ENCODE measurements around the gene PLXNA4.

Gene PLXNA4

DNA sequence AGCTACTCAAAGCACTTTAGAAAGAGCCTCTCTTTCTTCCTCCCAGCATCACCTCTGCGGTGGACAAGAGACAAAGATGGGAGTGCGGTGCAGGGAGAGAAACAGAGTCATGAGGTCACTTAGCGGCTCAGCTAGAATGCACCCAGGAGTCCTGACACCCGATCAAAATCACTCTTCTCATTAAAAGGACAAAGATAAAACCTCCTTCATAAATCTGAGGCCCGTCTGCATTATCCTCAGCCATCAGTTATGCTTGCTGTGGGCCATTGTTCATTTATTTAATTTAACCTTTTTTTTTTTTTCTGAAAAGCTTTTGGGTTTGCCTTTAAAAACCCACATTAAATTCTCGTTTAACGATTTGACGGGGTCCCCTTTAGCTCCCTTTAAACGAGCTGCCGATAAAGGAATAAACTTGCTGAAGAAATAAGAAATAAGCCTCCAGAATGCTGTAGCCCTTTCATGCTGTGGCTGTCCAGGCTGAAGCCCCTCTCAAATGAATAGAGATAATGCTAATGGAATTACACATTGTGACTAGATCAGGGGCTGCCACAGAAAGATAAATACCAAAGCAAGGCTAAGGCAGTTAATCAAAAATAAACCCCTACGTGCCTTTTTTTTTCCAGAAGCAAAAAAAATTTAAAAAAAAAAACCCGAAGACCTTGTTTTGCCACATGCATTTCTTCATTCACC is 16.1 kb upstream of the PLXNA4 start:
- no peak for DNase-seq

GRCh38 chr7:132590162-132590561 is 13.9 kb upstream of the PLXNA4 start:
- DNase-seq: no peak

- no peak for DNase-seq
Measured at GRCh38 chr7:132588596-132588995, 12.3 kb upstream of the PLXNA4 start.

GRCh38 chr7:132584796-132585494 is 8.7 kb upstream of the PLXNA4 start:
- no peak for DNase-seq

DNA sequence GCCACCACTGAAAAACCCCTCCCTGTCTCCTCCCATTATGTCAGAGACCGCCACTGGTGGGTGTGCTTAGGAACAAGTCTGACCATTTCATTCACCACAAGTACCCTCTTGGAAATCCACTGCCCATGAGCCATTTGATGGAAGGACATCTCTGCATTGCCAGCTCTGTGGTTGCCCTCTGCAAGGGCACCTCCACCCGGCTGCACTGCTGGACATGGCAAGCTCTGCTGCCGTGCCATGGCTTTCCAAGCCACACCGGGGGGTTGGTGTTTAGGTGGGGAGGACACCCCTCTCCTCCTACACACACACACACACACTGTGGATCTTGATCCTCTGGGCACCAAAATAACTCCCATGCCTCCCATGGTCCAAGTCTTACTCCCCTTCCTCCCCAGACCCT is 5.2 kb upstream of the PLXNA4 start:
- DNase-seq: no peak

DNA sequence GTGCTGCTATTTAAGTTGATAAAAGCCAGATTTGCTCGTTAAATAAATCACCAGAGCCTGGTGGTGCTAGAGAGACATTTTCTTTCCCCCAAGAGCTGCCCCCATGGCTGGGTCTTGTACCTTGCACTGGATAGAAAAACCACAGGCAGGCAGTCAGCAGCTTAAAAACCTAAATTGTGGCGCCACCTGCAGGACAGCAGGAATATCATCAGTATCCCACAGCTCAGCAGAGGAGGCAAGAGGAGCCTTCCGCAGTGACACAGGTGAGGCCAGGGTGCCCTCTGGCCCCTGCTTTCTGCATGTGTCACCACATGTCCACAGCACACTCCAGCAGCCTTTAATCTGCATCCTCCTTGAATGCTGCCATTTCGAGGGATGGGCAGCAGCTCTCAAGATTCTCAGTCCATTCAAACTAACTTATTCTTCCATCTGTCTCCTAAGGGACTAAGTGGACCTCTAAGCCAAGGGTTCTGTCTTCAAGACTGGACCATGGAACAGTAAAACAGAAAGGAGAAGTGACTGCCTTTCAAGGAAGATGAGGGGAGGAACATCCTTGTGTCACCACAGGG is 4.5 kb upstream of the PLXNA4 start:
- peak; percentile 37 for DNase-seq

GRCh38 chr7:132580277-132580676 is 4.0 kb upstream of the PLXNA4 start:
- no peak for DNase-seq

DNA sequence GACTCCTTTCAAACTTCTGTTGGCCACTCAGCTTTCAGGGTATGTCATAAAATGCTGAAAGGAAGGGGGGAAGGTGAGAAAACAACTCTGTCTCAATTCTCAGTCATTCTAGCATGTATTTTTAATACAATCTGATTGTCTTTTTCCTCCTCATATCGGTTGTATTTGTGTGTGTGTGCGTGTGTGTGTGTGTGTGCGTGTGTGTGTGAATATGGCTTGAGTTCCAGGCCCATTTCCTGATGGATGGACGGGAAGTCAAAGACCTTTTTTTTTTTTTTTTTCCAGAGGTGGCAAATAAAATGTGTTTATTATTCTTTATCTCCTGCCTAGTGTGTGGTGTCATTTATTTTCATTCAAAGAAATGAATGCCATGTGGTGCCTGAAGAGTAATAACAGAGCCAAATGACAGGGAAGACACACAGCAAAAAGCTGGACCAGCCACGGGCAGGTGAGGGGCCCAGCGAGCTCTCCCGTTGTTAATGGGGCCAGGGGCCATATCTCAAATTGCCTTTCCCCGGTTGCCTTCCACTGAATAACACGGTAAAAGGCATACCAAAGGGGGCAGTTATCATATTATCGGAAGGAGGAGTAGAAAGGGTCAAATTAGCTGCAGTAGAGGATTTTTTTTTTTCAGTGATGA is 3.1 kb upstream of the PLXNA4 start:
- no peak for DNase-seq

- DNase-seq: no peak
Measured at GRCh38 chr7:132578826-132579225, 2.6 kb upstream of the PLXNA4 start.

DNA sequence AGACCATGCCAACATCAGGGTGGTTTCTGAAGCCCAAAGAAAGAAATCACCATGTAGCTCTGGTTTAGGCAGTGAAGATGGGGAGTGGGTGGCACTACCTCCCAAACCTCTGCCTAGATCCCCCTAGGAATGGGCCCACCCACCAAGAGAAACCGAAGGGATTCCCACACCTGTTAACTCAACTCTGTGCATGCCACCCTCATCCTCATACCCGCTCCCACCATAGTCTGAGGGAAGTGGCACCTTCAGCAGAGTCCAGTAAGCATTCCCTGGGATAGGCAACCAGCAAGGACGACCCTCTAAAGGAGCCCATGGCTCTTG is 1.7 kb upstream of the PLXNA4 start:
- DNase-seq: no peak

- no peak for DNase-seq
Measured at GRCh38 chr7:132577206-132578049, 1.2 kb upstream of the PLXNA4 start.

DNA sequence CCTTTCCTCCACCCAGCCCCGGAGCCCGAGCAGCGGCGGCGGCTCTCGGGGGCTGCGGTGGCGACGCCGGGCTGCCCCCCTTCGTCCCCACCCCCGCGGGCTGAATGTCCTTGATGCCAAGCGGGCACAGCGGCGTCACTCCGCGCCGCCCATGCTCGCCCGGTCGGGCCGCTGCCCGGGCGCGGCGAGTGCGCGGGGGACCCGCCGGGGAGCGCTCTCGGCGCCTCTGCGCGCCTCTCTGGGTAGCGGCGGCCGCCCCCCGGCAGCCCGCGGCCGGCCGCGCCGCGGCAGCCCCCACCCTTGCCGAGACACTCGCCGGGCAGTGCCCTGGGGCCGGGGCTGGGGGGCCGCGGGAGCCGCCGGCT is 433 bp upstream of the PLXNA4 start:
- no peak for DNase-seq

- DNase-seq: no peak
Measured at GRCh38 chr7:132575419-132575981, 770 bp downstream of the PLXNA4 start.

- DNase-seq: no peak
Measured at GRCh38 chr7:132574223-132574622, 2.0 kb downstream of the PLXNA4 start.

DNA sequence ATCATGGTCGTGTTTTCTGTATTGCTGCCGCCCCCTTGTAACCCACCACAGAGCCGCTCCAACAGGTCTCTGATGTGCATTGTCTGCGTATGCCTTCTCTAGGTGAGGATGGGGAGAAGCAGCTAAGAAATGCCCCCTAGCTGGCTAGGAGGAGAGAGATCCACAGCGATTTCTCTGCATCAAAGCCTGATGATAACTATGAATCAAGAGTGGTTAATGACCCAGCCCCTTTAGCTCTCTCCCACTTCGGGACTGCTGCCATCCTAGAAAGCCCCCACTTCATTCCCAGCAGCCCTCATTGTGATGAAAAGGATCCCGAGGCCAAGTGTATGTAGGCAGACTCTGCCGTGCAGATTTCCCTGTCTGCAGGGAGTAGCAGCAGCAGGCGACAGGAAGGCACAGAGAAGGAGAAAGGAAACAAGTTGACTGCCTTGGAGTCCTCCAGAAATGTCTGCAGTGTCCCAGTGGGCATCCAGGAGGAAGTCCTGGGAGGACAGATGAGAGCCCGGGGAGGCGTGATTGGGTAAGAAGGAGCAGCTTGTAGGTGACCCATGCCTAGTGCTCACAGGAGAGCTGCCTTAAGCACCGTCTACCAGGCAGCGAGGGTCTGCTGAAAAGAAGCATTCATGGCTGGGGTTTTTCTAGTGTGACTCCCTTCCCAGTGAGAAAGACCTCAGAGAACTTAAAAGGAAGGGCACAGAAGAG is 2.9 kb downstream of the PLXNA4 start:
- no peak for DNase-seq

DNA sequence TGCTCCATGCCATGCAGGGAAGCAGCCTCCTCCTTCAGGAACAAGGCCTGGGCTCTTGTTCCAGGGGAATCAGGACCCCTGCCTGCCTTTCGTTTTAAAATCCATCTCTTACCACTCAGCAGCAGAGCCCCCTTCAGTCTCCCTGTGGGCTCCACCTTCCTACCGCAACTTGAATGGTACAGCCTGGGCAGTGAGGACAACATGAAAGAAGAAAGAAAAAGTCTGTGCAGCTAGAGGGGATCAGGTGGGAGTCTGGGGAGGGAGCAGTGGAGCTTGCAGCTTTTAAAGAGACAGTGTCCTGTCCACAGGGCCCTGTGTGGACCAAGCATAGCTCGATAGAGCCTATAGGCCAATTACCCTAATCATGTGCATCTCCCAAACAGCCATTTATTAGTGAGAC is 3.7 kb downstream of the PLXNA4 start:
- no peak for DNase-seq

- no peak for DNase-seq
Measured at GRCh38 chr7:132571970-132572369, 4.3 kb downstream of the PLXNA4 start.

DNA sequence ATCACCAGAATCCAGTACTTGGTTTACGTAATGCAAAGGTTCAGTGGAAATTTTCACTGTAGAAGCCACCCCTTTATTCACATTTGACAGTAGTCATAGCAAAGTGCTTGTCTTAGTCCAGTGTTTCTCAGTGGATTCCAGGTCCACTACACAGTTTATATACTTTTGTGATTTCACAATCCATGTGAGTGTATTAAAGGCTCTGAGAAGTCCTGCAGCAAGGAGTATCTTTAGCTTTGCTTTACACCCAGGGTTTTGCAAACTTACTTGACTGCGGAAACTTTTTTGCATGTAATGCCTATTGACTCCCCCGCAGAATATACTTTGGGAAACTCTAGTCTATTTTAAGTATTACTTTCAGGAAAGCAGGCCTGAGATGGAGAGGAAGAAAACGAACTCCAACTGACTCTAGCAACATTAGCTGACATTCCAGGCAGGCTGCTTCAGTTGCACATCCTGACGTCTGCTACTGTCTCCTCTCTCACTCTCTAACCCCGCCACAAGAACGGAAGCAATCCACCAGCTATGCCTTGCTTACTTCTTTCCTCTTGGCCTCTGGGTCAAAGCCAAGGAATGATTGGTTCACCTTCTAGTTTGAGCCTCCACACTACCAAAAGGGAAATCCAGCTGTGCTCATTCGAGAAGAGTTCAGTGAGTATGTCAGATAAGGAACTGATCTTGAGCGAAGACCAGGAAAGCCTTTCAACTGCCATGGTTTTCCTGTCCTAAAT is 6.2 kb downstream of the PLXNA4 start:
- DNase-seq: no peak

GRCh38 chr7:132568962-132569361 is 7.3 kb downstream of the PLXNA4 start:
- DNase-seq: no peak

GRCh38 chr7:132565885-132566284 is 10.4 kb downstream of the PLXNA4 start:
- DNase-seq: no peak

DNA sequence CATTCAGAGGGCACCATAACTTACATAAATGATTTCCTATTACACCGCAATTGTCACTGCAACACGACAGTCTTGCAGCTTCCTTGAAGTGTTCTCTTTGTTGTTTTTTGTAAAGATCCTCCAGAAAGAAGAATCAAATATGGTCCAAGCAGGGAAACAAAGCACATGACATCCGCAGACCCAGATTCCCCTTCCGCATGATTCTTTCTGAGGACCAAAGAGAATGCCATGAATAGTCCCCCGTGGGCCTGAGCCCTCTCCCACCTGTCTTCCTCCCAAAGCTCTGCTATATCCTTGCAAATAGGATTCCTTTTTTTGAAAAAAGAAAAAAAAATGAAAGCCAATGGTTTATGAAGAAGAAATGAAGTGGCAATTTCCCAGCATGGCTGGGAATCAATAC is 10.8 kb downstream of the PLXNA4 start:
- DNase-seq: no peak

- DNase-seq: no peak
Measured at GRCh38 chr7:132564849-132565248, 11.4 kb downstream of the PLXNA4 start.

All from activated CD4-positive, alpha-beta T cell treated with anti-CD3 and anti-CD28 coated beads for 1 hour (primary cell).